Epithelial cell of esophagus (primary cell): ENCODE results near the gene TNNI2.

Experiments used
- DNase-seq: peaks from one replicate; pipeline ENCODE4 v3.0.0; 2010; ENCODE audit warnings: low read depth
- H3K4me3 ChIP-seq: 2 replicates; pipeline ENCODE4 v1.5.1; 2011; ENCODE audit warnings: mild to moderate bottlenecking, low read length, control low read depth
- CTCF ChIP-seq: IDR thresholded peaks from 2 replicates; pipeline ENCODE4 v1.5.1; 2011; ENCODE audit warnings: low read depth, mild to moderate bottlenecking, low read length, control low read depth, inconsistent platforms; ENCODE audit not compliant: insufficient read depth; ENCODE audit errors: missing control alignments

The TNNI2 gene

DNA sequence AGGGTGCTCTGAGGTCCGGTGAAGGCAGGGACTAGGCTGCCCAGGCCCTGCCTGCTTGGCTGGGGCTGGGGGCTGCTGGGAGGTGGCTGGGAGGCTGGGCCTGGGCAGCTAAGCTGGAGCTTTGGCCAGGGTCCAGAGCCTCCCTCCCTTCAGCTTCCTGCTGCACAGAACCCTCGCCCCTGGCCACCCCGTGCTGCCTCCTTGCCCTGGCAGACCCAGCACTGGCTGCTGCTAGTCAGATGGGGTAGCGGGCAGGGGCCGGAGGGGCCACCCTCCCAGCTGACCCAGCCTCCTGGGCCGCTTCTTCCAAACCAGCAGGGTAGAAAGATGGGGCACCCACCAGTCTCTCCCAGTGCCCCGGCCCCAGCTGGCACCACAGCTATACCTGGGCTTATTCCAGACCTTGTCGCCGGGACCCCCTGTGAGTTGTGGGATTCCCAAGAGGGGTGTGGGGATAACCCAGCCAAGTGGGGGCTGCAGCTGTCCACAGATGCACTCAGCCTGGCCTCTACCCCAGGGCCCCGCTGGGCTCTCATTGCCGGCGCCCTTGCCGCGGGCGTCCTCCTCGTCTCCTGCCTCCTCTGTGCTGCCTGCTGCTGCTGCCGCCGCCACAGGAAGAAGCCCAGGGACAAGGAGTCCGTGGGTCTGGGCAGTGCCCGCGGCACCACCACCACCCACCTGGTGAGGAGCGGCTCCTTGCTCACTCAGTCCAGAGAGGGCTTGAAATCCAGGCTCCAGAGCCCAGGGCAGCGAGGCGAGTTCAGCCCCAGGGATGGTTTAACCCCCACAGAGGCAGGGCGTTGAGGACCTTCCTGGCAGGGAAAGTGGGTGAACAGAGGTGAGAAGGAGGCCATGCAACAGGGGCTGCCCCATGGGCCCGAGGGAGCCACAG, 3.8 kb upstream of the TNNI2 start, which contains the start of gene SYT8:
TSS of gene SYT8 (plus strand) at position 212 of the 892 bp plus-strand sequence. CDS start at position 328, 116 bp downstream.
- peak within 1 kb of the TSS; percentile 27 for H3K4me3 ChIP-seq
- no peak for TF ChIP-seq CTCF
- DNase-seq: no peak

DNA sequence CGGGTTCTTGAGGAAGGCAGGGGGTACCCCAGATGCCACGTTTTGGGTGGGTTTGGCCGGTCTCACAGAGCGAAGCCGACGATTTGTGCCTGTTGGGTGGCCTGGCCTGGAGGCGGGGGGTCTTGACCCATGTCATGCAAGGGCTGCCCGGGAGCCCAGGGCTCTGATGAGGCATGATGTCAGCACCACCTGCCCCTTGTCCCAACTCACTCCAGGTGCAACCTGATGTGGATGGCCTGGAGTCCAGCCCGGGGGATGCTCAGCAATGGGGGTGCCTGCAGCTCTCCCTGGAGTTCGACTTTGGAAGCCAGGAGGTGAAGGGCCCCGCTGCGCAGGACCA, 3.1 kb upstream of the TNNI2 start:
- no peak for DNase-seq
- no peak for TF ChIP-seq CTCF
- H3K4me3 ChIP-seq: peak overlapping the region; percentile 27

- no peak for DNase-seq
- no peak overlapping the region for H3K4me3 ChIP-seq
- TF ChIP-seq CTCF: no peak
These were observed 2.5 kb upstream of the TNNI2 start for GRCh38 chr11:1836011-1836945.

- no peak overlapping the region for H3K4me3 ChIP-seq
- peak; percentile 80 for TF ChIP-seq CTCF
- peak; percentile 51 for DNase-seq
These were observed 1.4 kb upstream of the TNNI2 start for GRCh38 chr11:1837171-1838076.

DNA sequence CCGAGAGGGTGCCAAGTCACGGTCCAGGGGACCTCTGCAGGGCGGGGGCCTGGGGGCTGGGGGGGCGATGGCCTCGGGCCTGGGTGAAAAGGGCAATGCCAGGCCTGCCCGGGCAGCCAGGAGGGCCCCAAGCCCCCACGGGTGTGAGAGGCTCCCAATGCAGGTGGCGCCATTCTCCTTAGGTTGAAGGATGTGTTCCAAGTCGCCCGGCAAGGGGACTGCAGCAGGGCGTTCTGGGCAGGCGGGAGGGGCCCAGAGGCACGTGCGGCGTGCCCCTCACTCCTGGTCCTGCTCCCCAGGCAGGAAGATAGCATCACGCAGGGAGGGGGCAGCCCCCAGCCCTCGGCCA, 730 bp upstream of the TNNI2 start:
- no peak for TF ChIP-seq CTCF
- no peak overlapping the region for H3K4me3 ChIP-seq
- no peak for DNase-seq

GRCh38 chr11:1839204-1839923, 583 bp downstream of the TNNI2 start:
- H3K4me3 ChIP-seq: no peak overlapping the region
- TF ChIP-seq CTCF: no peak
- no peak for DNase-seq
